Measurements from ENCODE around the gene ATCAY. TPM values are rescaled to one million over a fixed set of nuclear protein-coding genes. Genes with fewer than 3 reads are reported as not detected.
"Not testable (repeated sequence)": the region's sequence is repeated elsewhere in the genome, so short reads cannot be mapped to it uniquely, and the experiment has no call there.

The ATCAY gene
- total and polyA plus RNA-seq, 2 of the 4 experiments (the other 2 are of a cell fraction) = 0.31 to 0.36 TPM

DNA sequence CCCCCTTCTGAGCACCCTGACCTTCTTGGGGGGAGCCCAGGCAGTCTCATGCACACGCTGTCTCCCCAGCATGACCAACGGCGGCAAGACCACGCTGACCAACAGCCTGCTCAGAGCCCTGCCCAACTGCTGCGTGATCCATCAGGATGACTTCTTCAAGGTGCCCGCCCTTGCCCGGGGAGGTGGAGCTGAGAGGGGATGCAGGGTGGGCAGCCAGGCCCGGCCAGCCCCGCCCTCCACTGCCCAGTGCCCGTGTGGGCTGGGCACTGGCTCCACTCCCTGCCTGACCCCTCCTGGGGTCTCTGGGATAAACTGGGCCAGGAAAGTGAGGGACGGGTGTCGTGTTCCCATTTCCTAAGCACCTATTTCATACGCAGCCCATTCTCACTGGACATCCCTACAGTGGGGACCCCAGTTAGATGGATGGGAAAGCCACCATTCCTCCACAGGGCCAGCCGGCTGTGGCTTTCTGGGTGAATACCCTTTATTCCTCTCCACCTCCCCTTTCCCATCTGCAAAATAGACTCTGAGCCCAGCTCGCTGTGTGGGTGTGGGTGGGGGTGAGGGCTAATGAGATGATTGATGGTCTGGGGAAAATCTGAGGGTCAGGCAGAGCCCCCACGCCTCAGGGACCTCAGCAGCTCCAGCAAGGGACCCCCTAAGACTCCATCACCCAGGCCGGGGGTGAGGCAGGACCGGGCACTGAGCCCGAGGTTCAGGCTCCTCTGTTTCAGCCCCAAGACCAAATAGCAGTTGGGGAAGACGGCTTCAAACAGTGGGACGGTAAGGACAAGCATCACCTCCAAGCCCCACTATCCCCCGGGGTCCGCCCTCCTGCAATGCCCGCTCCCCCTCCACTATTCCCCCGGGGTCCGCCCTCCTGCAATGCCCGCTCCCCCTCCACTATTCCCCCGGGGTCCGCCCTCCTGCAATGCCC, 56.3 kb downstream of the ATCAY start (continued):
- TF ChIP-seq MAFK (IDR thresholded peaks at IDR 0.05; ENCODE audit: low read depth, low read length) = no peak

DNA sequence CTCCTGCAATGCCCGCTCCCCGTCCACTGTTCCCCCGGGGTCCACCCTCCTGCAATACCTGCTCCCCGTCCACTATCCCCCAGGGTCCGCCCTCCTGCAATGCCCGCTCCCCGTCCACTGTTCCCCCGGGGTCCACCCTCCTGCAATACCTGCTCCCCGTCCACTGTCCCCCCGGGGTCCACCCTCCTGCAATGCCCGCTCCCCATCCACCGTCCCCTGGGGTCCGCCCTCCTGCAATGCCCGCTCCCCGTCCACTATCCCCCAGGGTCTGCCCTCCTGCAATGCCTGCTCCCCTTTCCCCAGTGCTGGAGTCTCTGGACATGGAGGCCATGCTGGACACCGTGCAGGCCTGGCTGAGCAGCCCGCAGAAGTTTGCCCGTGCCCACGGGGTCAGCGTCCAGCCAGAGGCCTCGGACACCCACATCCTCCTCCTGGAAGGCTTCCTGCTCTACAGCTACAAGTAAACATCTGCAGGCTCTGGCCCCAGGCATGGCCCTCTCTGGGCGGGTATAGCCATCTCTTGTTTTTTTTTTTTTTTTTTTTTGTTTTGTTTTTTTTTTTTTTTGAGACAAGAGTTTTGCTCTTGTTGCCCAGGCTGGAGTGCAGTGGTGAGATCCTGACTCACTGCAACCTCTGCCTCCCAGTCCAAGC, 57.9 kb downstream of the ATCAY start:
- CTCF ChIA-PET; H3K79me1 ChIP-seq (ENCODE audit: low read depth in 1 of 2, low read length in 2 of 2); H3K14ac ChIP-seq (replicated peaks; ENCODE audit: low read depth, low read length); DNase-seq; H2AK5ac ChIP-seq (ENCODE audit: low read depth, low read length); dilution Hi-C loops (cut with HindIII; ENCODE audit: low sequenced_read_pairs, unreplicated experiment); H2BK15ac ChIP-seq (ENCODE audit: low read depth, low read length); H2BK5ac ChIP-seq (ENCODE audit: low read depth, low read length, poor library complexity, severe bottlenecking); BruUV-seq (replicated peaks); H3K18ac ChIP-seq (ENCODE audit: low read depth, low read length); H4K8ac ChIP-seq (ENCODE audit: low read depth in 2 of 2, low read length in 2 of 2); ATAC-seq (ENCODE audit: low read depth); H3K23ac ChIP-seq (ENCODE audit: low read depth, low read length); H2AFZ ChIP-seq (replicated peaks; ENCODE audit: low read length, poor library complexity); intact Hi-C loops (cut with micrococcal nuclease); H3K9me1 ChIP-seq (ENCODE audit: insufficient read depth, low read length); H3K56ac ChIP-seq (ENCODE audit: extremely low read depth, insufficient read depth, low read length); H3K36me3 ChIP-seq (ENCODE audit: control insufficient read depth, insufficient read depth, low read length); H3K9me3 ChIP-seq (ENCODE audit: control insufficient read depth, insufficient read depth, low read length); H3K4me2 ChIP-seq (ENCODE audit: low read depth, low read length); H4K20me1 ChIP-seq (ENCODE audit: insufficient read depth, low read length); H4K91ac ChIP-seq (ENCODE audit: insufficient read depth, low read depth, low read length); in situ Hi-C loops (cut with MboI; ENCODE audit: low sequenced_read_pairs); H2BK120ac ChIP-seq (ENCODE audit: low read depth, low read length); H2BK20ac ChIP-seq (ENCODE audit: low read depth, low read length); H4K5ac ChIP-seq (ENCODE audit: low read depth, low read length); H3K4me1 ChIP-seq (ENCODE audit: control insufficient read depth, insufficient read depth, low read length); H3K27ac ChIP-seq (ENCODE audit: insufficient read depth, low read length); H2AK9ac ChIP-seq (replicated peaks; ENCODE audit: low read depth, low read length, poor library complexity); H3K4me3 ChIP-seq (ENCODE audit: insufficient read depth, low read depth, low read length); H3K4ac ChIP-seq (ENCODE audit: low read depth, low read length); H3K9ac ChIP-seq (ENCODE audit: low read depth, low read length): not testable (repeated sequence)
- H3K27me3 ChIP-seq (ENCODE audit: control insufficient read depth, insufficient read depth, low read length) = peaks cover 12% of the 10 kb centered on the region
- 96% methylated on average over 10 of the region's 22 CpGs; no CpG with 5 or more reads in 1 of the 2 experiments for WGBS, 2 experiments (ENCODE audit: extremely low coverage in 2 of 2, insufficient read length in 1 of 2)
- POLR2A ChIA-PET (ENCODE audit: unreplicated experiment) = interaction anchor here (0.6 kb wide), 1 partner anchor 9 kb away, joined by 3 read pairs; no protein-coding TSS in a partner anchor
